ENCODE results near the gene PHLDB3. TPM values are rescaled to one million over a fixed set of nuclear protein-coding genes. Genes with fewer than 3 reads are reported as not detected.

PHLDB3 gene
- total and polyA plus RNA-seq, 2 of the 4 experiments (the other 2 are of a cell fraction), result 2.9 to 10.6 TPM

DNA sequence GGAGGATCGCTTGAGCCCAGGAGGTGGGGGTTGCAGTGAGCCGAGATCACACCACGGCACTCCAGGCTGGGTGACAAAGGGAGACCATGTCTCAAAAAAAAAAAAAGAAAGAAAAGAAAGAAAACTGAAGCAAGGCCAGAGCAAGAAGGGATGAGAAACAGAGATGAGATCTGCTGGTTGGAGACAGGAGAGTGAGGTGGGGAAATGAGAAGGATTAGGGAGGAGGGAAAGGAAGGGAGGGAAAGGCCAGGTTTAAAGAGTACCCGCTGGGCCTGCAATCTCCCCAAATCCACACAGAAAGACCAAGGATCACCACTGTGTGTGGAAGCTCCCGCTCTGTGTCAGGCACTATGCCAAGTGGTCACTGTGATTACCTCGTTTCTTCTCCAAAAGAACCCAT lies 22.8 kb downstream of the PHLDB3 start:
- no peak overlapping the region for H3K18ac ChIP-seq (ENCODE audit: low read depth, low read length)
- no TSS peak for BruUV-seq (replicated peaks)
- H3K4me3 ChIP-seq (ENCODE audit: insufficient read depth, low read depth, low read length), result no peak overlapping the region
- H3K36me3 ChIP-seq (ENCODE audit: control insufficient read depth, insufficient read depth, low read length), result peaks cover 7% of the 10 kb centered on the region
- TF ChIP-seq BHLHE40 (IDR thresholded peaks at IDR 0.05; ENCODE audit: low read depth, low read length) (no peak), RCOR1 (IDR thresholded peaks at IDR 0.05; ENCODE audit: insufficient replicate concordance, low read length) (no peak), POLR2A (IDR thresholded peaks at IDR 0.05; ENCODE audit: low read depth, low read length) (no peak), MXI1 (IDR thresholded peaks at IDR 0.05; ENCODE audit: borderline replicate concordance, low read depth, low read length) (no peak), SMC3 (IDR thresholded peaks at IDR 0.05; ENCODE audit: low read depth, low read length) (no peak), MAFK (IDR thresholded peaks at IDR 0.05; ENCODE audit: low read depth, low read length) (no peak), RFX5 (IDR thresholded peaks at IDR 0.05; ENCODE audit: low read depth, low read length) (no peak), RAD21 (IDR thresholded peaks at IDR 0.05; ENCODE audit: low read length) (no peak), CHD1 (IDR thresholded peaks at IDR 0.05; ENCODE audit: low read depth, low read length) (no peak), CEBPB (IDR thresholded peaks at IDR 0.05; ENCODE audit: low read depth, low read length) (no peak), NFE2L2 (IDR thresholded peaks at IDR 0.05; ENCODE audit: low read depth, low read length) (no peak), FOS (IDR thresholded peaks at IDR 0.05; ENCODE audit: low read depth, low read length) (no peak), MAZ (IDR thresholded peaks at IDR 0.05; ENCODE audit: borderline replicate concordance, low read depth, low read length) (no peak)
- TF ChIP-seq, protein P1, sequence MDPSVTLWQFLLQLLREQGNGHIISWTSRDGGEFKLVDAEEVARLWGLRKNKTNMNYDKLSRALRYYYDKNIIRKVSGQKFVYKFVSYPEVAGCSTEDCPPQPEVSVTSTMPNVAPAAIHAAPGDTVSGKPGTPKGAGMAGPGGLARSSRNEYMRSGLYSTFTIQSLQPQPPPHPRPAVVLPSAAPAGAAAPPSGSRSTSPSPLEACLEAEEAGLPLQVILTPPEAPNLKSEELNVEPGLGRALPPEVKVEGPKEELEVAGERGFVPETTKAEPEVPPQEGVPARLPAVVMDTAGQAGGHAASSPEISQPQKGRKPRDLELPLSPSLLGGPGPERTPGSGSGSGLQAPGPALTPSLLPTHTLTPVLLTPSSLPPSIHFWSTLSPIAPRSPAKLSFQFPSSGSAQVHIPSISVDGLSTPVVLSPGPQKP (IDR thresholded peaks at IDR 0.05; ENCODE audit: borderline replicate concordance, low read depth, low read length), result no peak
- TF ChIP-seq, protein P2, sequence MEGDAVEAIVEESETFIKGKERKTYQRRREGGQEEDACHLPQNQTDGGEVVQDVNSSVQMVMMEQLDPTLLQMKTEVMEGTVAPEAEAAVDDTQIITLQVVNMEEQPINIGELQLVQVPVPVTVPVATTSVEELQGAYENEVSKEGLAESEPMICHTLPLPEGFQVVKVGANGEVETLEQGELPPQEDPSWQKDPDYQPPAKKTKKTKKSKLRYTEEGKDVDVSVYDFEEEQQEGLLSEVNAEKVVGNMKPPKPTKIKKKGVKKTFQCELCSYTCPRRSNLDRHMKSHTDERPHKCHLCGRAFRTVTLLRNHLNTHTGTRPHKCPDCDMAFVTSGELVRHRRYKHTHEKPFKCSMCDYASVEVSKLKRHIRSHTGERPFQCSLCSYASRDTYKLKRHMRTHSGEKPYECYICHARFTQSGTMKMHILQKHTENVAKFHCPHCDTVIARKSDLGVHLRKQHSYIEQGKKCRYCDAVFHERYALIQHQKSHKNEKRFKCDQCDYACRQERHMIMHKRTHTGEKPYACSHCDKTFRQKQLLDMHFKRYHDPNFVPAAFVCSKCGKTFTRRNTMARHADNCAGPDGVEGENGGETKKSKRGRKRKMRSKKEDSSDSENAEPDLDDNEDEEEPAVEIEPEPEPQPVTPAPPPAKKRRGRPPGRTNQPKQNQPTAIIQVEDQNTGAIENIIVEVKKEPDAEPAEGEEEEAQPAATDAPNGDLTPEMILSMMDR (conservative IDR thresholded peaks at IDR 0.05; ENCODE audit: low read depth, low read length), result no peak
- TF ChIP-seq, protein P3, sequence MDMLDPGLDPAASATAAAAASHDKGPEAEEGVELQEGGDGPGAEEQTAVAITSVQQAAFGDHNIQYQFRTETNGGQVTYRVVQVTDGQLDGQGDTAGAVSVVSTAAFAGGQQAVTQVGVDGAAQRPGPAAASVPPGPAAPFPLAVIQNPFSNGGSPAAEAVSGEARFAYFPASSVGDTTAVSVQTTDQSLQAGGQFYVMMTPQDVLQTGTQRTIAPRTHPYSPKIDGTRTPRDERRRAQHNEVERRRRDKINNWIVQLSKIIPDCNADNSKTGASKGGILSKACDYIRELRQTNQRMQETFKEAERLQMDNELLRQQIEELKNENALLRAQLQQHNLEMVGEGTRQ (IDR thresholded peaks at IDR 0.05; ENCODE audit: low read depth, low read length), result no peak
- H3K79me1 ChIP-seq (ENCODE audit: low read depth in 1 of 2, low read length in 2 of 2), result no peaks in the 10 kb centered on the region
- no peak overlapping the region for H2AK5ac ChIP-seq (ENCODE audit: low read depth, low read length)
- dilution Hi-C loops (cut with HindIII; ENCODE audit: low sequenced_read_pairs, unreplicated experiment), result no loop called here
- H3K4me1 ChIP-seq (ENCODE audit: control insufficient read depth, insufficient read depth, low read length), result peaks cover 4% of the 10 kb centered on the region
- ChIA-PET POLR2A (ENCODE audit: unreplicated experiment) (no interaction called here), CTCF (no interaction called here)
- no peak overlapping the region for H2AK9ac ChIP-seq (replicated peaks; ENCODE audit: low read depth, low read length, poor library complexity)
- H3K27ac ChIP-seq (ENCODE audit: insufficient read depth, low read length), result no peak overlapping the region
- no peak overlapping the region for H2BK120ac ChIP-seq (ENCODE audit: low read depth, low read length)
- 90% methylated on average over 2 of the region's 6 CpGs; no CpG with 5 or more reads in 1 of the 2 experiments for WGBS, 2 experiments (ENCODE audit: extremely low coverage in 2 of 2, insufficient read length in 1 of 2)
- no peak for DNase-seq
- no peak overlapping the region for H3K23ac ChIP-seq (ENCODE audit: low read depth, low read length)
- no peak overlapping the region for H2BK20ac ChIP-seq (ENCODE audit: low read depth, low read length)
- no peak overlapping the region for H3K4me2 ChIP-seq (ENCODE audit: low read depth, low read length)
- no peak overlapping the region for H3K14ac ChIP-seq (replicated peaks; ENCODE audit: low read depth, low read length)
- in situ Hi-C loops (cut with MboI; ENCODE audit: low sequenced_read_pairs), result no loop called here
- H3K4ac ChIP-seq (ENCODE audit: low read depth, low read length), result no peak overlapping the region
- no peak overlapping the region for H4K8ac ChIP-seq (ENCODE audit: low read depth in 2 of 2, low read length in 2 of 2)
- no peak overlapping the region for H4K91ac ChIP-seq (ENCODE audit: insufficient read depth, low read depth, low read length)
- ATAC-seq (ENCODE audit: low read depth), result no peak
- H2AFZ ChIP-seq (replicated peaks; ENCODE audit: low read length, poor library complexity), result no peak overlapping the region
- H3K27me3 ChIP-seq (ENCODE audit: control insufficient read depth, insufficient read depth, low read length), result no peaks in the 10 kb centered on the region
- H4K20me1 ChIP-seq (ENCODE audit: insufficient read depth, low read length), result peaks cover 3% of the 10 kb centered on the region
- H3K56ac ChIP-seq (ENCODE audit: extremely low read depth, insufficient read depth, low read length), result no peak overlapping the region
- peaks cover 13% of the 10 kb centered on the region for H3K9me1 ChIP-seq (ENCODE audit: insufficient read depth, low read length)
- H2BK15ac ChIP-seq (ENCODE audit: low read depth, low read length), result no peak overlapping the region
- no peak overlapping the region for H3K9ac ChIP-seq (ENCODE audit: low read depth, low read length)
- no peak overlapping the region for H2BK5ac ChIP-seq (ENCODE audit: low read depth, low read length, poor library complexity, severe bottlenecking)
- intact Hi-C loops (cut with micrococcal nuclease), result no loop called here
- H4K5ac ChIP-seq (ENCODE audit: low read depth, low read length), result no peak overlapping the region
- no peaks in the 10 kb centered on the region for H3K9me3 ChIP-seq (ENCODE audit: control insufficient read depth, insufficient read depth, low read length)
